Superior temporal gyrus (tissue), 1 donor: Measurements from ENCODE around the gene CMPK1.
"Not testable (repeated sequence)": the region's sequence is repeated elsewhere in the genome, so short reads cannot be mapped to it uniquely, and the experiment has no call there.

Experiments
- DNase-seq: peaks from one replicate; pipeline ENCODE4 v3.0.0-alpha.2; 2016; ENCODE audit errors: extremely low spot score

The CMPK1 gene

GRCh38 chr1:47338249-47339077 lies 4.9 kb downstream of the CMPK1 start:
- DNase-seq, result no peak

DNA sequence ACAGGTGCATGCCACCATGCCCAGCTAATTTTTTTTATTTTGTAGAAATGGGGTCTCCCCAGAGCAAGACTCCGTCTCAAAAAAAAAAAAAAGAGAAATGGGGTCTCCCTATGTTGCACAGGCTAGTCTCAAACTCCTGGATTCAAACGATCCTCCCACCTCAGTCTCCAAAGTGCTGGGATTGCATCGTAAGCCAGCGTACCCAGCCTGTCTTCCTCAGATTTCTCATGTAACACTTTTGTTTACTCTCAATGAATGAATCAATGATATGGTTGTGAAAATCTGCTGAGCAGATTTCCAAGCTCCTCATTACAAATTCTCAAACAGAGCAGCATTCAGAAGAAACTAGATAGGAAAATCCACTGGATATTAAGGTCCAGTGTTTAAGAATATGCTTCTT lies 6.6 kb downstream of the CMPK1 start:
- DNase-seq, result no peak

DNA sequence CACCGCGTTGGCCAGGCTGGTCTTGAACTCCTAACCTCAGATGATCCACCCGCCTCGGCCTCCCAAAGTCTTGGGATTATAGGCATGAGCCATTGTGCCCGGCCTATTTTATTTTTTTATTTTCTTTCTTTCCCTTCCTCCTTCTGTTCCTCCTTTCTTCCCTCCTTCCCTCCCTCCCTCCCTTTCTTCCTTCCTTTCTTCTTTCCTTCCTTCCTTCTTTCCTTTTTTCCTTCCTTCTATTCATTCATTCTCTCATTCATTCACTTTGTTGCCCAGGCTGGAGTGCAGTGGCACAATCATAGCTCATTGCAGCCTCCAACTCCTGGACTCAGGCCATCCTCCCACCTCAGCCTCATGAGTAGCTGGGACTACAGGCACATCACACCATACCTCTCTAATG lies 13.4 kb downstream of the CMPK1 start:
- not testable (repeated sequence) for DNase-seq

DNA sequence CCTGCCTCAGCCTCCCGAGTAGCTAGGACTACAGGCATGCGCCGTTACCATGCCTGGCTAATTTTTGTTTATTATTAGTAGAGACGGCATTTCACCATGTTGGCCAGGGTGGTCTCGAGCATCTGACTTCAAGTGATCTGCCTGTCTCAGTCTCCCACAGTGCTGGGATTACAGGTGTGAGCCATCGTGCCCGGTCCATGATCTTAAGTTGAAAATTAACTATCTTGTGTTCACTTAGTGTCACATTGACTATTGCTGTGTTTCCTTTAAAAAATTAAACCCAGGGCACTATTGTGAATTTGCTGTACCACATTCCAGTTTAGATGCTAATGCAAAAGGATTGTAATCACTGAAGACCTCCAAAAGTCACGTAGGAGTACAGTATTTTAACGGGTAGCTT lies 14.1 kb downstream of the CMPK1 start:
- no peak for DNase-seq

GRCh38 chr1:47348246-47348645 lies 14.7 kb downstream of the CMPK1 start:
- DNase-seq, result no peak

GRCh38 chr1:47351305-47351704 lies 17.7 kb downstream of the CMPK1 start:
- no peak for DNase-seq

DNA sequence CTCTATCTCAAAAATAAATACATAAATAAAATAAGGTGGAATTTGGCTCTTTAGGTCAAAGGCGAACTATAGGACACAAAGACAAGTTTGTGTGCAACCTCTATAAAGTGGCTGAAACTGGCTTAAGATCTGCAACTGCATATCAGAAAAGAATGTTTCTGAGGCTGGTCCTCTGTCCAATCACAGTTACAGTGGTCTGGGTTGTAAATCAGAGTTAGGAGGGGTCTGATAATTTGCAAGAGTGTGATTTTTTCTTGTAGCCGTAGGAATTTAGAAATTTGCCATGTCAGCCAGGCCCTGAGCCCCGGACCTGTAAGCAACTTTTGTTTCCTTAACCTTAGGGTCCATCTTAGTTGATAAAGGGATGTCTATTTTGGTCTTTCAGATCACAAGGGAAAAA lies 27.8 kb downstream of the CMPK1 start:
- no peak for DNase-seq

DNA sequence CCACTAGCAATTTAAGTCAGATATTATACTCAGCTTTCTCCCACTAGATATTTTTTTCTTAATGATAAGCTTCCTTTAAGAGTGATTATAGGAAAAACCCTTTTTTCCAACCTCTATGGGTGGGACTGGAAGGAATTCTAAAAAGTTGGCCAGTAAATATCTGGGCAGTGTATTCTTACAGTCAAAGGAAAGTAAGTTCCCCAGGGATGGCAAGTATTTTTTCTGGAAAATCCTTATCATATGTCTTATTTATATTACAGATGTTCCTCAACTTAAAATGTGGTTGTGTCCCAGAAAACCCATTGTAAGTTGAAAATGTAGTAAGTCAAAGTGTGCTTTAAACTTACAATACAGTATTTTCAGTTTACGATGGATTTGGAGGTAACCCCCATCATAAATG lies 29.2 kb downstream of the CMPK1 start:
- no peak for DNase-seq

- DNase-seq, result no peak
Observed at GRCh38 chr1:47367651-47368050, 34.1 kb downstream of the CMPK1 start.

DNA sequence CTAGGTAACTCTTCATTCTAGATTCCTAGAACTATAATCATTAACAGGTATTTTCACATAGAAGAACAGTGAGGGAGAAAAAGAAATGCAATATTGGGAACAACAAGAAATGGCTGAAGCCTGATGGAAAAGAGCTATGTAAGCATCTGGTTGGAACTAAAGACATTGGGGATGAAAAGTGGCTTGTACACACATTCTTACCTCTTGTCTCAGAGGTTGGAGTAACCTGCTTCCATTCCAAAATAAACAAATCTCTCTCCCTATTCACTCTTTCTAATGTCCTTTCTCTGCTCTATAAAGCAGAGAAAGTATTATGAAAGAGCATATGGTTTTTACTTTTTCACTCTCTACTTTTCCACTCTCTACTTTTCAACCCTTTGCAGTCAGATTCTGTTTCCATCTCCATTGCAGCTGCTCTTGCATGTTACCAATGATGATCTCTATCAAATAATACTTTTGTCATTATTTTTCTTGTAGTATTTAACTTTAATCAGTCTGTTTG lies 37.5 kb downstream of the CMPK1 start:
- DNase-seq, result no peak

- DNase-seq, result no peak
Observed at GRCh38 chr1:47374501-47374900, 40.9 kb downstream of the CMPK1 start.

- no peak for DNase-seq
Observed at GRCh38 chr1:47378147-47378546, 44.6 kb downstream of the CMPK1 start.

GRCh38 chr1:47380699-47381098 lies 47.1 kb downstream of the CMPK1 start:
- no peak for DNase-seq

GRCh38 chr1:47382399-47382983 lies 48.9 kb downstream of the CMPK1 start:
- DNase-seq, result no peak

GRCh38 chr1:47384083-47384482 lies 50.5 kb downstream of the CMPK1 start:
- no peak for DNase-seq

- DNase-seq, result no peak
Observed at GRCh38 chr1:47385020-47385419, 51.4 kb downstream of the CMPK1 start.

GRCh38 chr1:47386268-47386667 lies 52.7 kb downstream of the CMPK1 start:
- DNase-seq, result no peak

DNA sequence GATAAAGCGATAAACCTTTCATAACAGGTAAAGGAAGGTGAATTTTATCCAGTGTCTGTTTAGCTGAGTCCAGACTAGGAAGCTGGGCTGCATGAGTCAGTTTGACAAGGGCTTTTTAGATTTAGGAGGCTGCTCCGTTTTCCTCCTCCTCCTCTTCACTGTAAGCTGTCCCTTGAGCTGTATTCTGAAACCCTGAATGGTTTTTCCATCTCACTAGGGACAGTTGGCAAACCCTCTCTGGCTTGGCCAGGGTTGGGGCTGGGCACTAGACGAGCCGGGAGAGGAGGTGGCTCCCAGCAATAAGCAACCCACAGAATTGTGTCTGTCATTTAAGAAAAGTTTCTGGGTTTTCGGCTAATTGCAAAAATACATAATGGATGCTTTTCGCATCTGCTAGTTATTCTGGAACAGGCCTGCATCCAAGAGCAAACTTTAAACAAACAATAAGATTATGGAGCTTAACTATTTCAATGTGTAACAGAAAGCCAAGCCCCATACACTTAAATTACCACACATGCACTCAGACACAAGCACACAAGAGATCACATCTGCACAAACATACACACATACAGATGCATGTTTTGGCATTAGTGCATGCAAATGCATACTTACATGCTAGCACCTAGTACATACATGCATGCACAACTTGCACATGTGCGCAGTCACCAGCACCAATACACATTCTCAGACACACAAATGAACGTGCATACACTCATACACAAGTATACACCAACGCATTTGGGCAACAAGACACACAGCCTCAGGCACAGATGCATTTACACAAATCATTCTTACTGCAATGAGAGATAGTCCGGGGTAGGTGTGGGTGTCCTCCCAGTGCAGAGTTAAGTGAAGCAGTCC lies 54.7 kb downstream of the CMPK1 start:
- DNase-seq, result peak; percentile 11

GRCh38 chr1:47388891-47389238 lies 55.3 kb downstream of the CMPK1 start:
- DNase-seq, result peak; percentile 70

GRCh38 chr1:47389731-47390130 lies 56.1 kb downstream of the CMPK1 start:
- DNase-seq, result no peak

DNA sequence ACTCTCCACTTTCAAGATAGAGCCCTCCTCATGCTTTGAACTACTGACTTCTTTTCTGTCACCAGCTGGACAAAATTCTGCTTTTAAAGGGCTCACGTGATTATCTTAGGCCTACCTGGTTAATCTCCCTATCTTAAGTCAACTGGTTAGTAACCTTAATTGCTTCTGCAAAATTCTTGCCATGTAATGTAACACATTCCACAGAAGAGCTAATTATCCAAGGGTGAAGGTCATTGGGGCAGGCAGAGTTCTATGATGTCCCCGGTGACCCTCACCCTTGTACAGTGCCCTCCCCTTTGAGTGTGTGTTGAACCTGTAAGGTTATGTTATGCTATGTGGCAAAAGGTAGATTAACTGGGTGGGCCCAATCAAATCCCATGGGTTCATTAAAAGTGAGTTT lies 57.3 kb downstream of the CMPK1 start:
- DNase-seq, result no peak

GRCh38 chr1:47393141-47393540 lies 59.6 kb downstream of the CMPK1 start:
- DNase-seq, result no peak

GRCh38 chr1:47395433-47395832 lies 61.8 kb downstream of the CMPK1 start:
- DNase-seq, result no peak
